ENCODE results near the gene PLPP3. TPM values are rescaled to one million over a fixed set of nuclear protein-coding genes. Genes with fewer than 3 reads are reported as not detected.

The PLPP3 gene
- total RNA-seq, 1 donor from 2014 or later: 33.5 TPM

DNA sequence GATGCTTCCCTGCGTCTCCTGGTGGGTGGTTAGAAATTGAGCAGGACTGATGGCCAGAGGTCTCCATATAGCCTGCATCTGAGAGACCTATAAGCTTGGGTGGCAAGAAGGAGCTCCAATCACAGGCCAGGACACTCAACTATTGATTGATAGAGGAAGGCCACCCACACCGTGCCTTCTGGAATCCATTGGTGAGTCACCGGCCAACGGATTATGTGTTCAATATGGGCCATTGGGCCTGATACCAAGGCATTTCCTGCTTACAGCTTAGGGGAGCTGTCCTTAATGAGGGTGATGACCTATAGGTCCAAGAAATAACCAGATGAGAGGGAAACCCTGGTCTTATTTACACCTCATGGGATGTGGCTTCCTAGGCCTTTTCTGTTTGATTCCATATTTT is 115.1 kb downstream of the PLPP3 start:
- no peak for DNase-seq (ENCODE audit: low spot score)
- peaks cover 2% of the 10 kb centered on the region for H3K27me3 Mint-ChIP-seq (ENCODE audit: unreplicated experiment)
- H3K4me3 Mint-ChIP-seq (ENCODE audit: unreplicated experiment): no peak overlapping the region
- H3K27ac Mint-ChIP-seq (ENCODE audit: unreplicated experiment): no peak overlapping the region
- no peaks in the 10 kb centered on the region for H3K9me3 Mint-ChIP-seq (ENCODE audit: unreplicated experiment)
- no peaks in the 10 kb centered on the region for H3K36me3 Mint-ChIP-seq (ENCODE audit: low read depth, unreplicated experiment)
- peaks cover 8% of the 10 kb centered on the region for H3K4me1 Mint-ChIP-seq (ENCODE audit: unreplicated experiment)
- TF ChIP-seq, protein P1, sequence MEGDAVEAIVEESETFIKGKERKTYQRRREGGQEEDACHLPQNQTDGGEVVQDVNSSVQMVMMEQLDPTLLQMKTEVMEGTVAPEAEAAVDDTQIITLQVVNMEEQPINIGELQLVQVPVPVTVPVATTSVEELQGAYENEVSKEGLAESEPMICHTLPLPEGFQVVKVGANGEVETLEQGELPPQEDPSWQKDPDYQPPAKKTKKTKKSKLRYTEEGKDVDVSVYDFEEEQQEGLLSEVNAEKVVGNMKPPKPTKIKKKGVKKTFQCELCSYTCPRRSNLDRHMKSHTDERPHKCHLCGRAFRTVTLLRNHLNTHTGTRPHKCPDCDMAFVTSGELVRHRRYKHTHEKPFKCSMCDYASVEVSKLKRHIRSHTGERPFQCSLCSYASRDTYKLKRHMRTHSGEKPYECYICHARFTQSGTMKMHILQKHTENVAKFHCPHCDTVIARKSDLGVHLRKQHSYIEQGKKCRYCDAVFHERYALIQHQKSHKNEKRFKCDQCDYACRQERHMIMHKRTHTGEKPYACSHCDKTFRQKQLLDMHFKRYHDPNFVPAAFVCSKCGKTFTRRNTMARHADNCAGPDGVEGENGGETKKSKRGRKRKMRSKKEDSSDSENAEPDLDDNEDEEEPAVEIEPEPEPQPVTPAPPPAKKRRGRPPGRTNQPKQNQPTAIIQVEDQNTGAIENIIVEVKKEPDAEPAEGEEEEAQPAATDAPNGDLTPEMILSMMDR (IDR thresholded peaks at IDR 0.05; ENCODE audit: unreplicated experiment): no peak

- no peaks in the 10 kb centered on the region for H3K36me3 Mint-ChIP-seq (ENCODE audit: low read depth, unreplicated experiment)
- no peak for DNase-seq (ENCODE audit: low spot score)
- no peak overlapping the region for H3K4me3 Mint-ChIP-seq (ENCODE audit: unreplicated experiment)
These were observed 116.0 kb downstream of the PLPP3 start for GRCh38 chr1:56463376-56463775.

GRCh38 chr1:56462209-56462608 is 117.2 kb downstream of the PLPP3 start:
- DNase-seq (ENCODE audit: low spot score): no peak
- TF ChIP-seq, protein P1 (IDR thresholded peaks at IDR 0.05; ENCODE audit: unreplicated experiment): no peak
- peaks cover 2% of the 10 kb centered on the region for H3K27me3 Mint-ChIP-seq (ENCODE audit: unreplicated experiment)
- no peaks in the 10 kb centered on the region for H3K36me3 Mint-ChIP-seq (ENCODE audit: low read depth, unreplicated experiment)
- no peaks in the 10 kb centered on the region for H3K9me3 Mint-ChIP-seq (ENCODE audit: unreplicated experiment)
- peaks cover 11% of the 10 kb centered on the region for H3K4me1 Mint-ChIP-seq (ENCODE audit: unreplicated experiment)
- no peak overlapping the region for H3K27ac Mint-ChIP-seq (ENCODE audit: unreplicated experiment)
- no peak overlapping the region for H3K4me3 Mint-ChIP-seq (ENCODE audit: unreplicated experiment)

More at GRCh38 chr1:56463376-56463775, 116.0 kb downstream of the PLPP3 start:
- no peak overlapping the region for H3K27ac Mint-ChIP-seq (ENCODE audit: unreplicated experiment)
- TF ChIP-seq, protein P1 (IDR thresholded peaks at IDR 0.05; ENCODE audit: unreplicated experiment): no peak
- peaks cover 8% of the 10 kb centered on the region for H3K4me1 Mint-ChIP-seq (ENCODE audit: unreplicated experiment)
- H3K9me3 Mint-ChIP-seq (ENCODE audit: unreplicated experiment): no peaks in the 10 kb centered on the region
- H3K27me3 Mint-ChIP-seq (ENCODE audit: unreplicated experiment): peaks cover 2% of the 10 kb centered on the region

- peaks cover 11% of the 10 kb centered on the region for H3K4me1 Mint-ChIP-seq (ENCODE audit: unreplicated experiment)
- H3K4me3 Mint-ChIP-seq (ENCODE audit: unreplicated experiment): no peak overlapping the region
- TF ChIP-seq, protein P1 (IDR thresholded peaks at IDR 0.05; ENCODE audit: unreplicated experiment): no peak
- no peak for DNase-seq (ENCODE audit: low spot score)
- no peaks in the 10 kb centered on the region for H3K36me3 Mint-ChIP-seq (ENCODE audit: low read depth, unreplicated experiment)
- no peak overlapping the region for H3K27ac Mint-ChIP-seq (ENCODE audit: unreplicated experiment)
- H3K27me3 Mint-ChIP-seq (ENCODE audit: unreplicated experiment): peaks cover 2% of the 10 kb centered on the region
- H3K9me3 Mint-ChIP-seq (ENCODE audit: unreplicated experiment): no peaks in the 10 kb centered on the region
These were observed 117.9 kb downstream of the PLPP3 start for GRCh38 chr1:56461158-56462127.

DNA sequence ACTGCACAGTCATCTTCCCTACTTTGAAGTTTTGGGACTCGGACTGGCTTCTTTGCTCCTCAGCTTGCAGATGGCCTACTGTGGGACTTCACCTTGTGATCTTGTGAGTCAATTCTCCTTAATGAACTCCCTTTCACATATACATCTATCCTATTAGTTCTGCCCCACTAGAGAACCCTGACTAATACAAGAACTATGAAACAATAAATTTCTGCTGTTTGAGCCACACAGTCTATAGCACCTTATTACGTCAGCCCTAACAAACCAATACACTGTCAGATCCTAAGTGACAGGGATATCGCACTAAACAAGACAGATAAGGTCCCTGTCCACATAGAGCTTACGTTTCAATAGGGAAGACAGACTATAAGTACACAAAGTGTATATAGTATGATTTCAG is 120.1 kb downstream of the PLPP3 start:
- Mint-ChIP-seq H3K4me3 (ENCODE audit: unreplicated experiment) (no peak overlapping the region), H3K27ac (ENCODE audit: unreplicated experiment) (no peak overlapping the region), H3K4me1 (ENCODE audit: unreplicated experiment) (peaks cover 6% of the 10 kb centered on the region), H3K27me3 (ENCODE audit: unreplicated experiment) (peaks cover 2% of the 10 kb centered on the region), H3K9me3 (ENCODE audit: unreplicated experiment) (no peaks in the 10 kb centered on the region), H3K36me3 (ENCODE audit: low read depth, unreplicated experiment) (no peaks in the 10 kb centered on the region)
- TF ChIP-seq, protein P1 (IDR thresholded peaks at IDR 0.05; ENCODE audit: unreplicated experiment): no peak
- DNase-seq (ENCODE audit: low spot score): no peak

All from endothelial cell (in vitro differentiated cells).